NCI-H2171 treated with DMSO at 0.1 percent for 48 hours (cell line): ENCODE data around the gene COX10.
"Not testable (repeated sequence)": the region's sequence is repeated elsewhere in the genome, so short reads cannot be mapped to it uniquely, and the experiment has no call there.

Experiments
- DNase-seq: peaks from one replicate; lab custom pipeline; 2025; lab: John Stamatoyannopoulos, UW

The COX10 gene

DNA sequence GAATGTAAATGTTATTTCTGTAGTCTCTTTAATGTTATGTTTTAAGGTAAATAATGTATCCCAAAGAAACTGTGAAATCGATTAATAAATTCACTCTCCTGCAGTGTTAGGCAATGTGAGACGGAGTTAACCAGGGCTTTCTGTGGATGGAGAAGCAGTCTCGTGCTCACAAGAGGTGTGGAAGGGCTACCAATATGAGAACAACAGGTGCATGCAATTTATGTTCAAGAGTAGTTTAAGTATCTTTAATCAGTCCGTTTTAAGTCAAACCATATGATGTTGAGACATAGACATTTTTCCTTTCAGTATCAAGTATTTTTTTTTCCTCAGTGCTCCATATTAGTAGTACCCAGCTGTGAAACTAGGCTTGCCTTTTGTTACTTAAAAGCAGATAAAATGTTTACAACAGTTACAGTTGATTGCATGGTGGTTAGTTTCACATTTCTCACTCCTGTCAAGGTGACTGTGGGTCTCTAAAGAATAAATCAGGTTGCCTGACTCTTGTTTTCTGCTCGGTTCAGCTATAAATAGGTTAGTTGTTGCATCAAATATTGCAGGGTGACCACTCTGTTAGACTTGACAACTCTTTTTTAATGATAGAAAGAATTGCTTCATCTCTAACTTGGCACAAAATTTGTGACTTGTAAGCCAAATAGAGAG is 54.4 kb downstream of the COX10 start:
- DNase-seq: no peak

DNA sequence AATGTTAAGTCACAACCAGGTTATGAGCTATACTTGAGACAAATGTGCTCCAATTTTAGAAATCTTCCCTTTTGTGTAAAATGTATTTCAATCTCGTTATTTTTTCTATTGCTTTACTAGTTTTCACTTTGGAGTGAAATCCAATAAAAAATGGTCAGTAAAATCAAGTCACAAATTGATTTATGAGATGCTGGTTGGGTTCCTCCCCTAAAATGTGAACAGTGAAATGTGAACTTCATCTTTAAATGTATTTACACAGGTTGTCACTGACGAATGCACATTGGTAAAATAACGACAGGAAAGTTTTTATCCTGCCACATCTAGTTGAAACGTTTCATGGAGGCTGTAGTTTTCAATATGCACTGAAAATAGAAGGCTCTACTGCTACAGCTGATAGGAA is 55.5 kb downstream of the COX10 start:
- DNase-seq: no peak

DNA sequence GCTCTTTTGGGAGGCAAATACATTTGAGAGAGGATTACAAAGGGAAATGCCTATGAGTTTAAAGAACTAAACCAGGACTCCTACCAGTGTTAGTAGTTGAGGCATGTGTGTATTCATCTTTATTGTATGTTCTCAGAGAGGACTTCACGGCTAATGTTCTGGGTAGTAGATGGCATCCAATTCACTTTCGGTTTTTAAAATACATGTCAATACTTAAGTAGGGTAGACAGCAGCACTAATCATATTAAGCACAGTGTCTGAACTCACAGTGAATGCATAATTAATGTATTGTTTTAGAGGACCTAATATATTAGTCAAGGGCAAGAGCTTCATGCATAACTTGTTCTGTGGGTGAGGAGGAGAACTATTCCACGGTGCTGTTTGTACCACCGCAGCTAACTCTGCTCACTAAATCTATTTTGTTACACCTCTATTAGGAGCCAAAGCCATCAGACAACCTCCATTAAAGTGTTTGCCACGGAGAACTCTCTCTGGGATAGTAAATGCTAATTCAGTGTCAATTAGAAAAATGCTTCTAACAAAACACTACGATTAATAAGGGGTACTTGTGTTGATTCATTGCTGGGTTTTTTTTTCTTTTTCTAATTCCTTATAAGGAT is 56.3 kb downstream of the COX10 start:
- no peak for DNase-seq

DNA sequence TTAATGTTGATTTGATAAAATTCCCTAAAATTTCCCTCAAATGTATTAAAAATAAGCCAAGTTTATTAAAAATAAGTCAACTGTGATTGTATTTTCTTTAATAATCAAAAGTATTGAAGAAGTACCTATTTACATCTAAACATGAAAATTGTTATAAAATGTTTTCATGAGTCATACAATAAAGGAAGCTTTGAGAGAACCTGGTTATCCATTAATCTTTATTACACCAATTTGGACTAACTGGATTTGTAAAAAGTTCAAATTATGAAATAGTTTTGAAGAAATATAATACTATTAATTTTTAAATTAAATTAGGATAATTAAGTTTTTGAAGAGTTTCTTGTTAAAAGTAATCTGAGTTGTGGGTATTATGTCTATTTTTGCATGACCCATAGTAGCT is 63.8 kb downstream of the COX10 start:
- no peak for DNase-seq

DNA sequence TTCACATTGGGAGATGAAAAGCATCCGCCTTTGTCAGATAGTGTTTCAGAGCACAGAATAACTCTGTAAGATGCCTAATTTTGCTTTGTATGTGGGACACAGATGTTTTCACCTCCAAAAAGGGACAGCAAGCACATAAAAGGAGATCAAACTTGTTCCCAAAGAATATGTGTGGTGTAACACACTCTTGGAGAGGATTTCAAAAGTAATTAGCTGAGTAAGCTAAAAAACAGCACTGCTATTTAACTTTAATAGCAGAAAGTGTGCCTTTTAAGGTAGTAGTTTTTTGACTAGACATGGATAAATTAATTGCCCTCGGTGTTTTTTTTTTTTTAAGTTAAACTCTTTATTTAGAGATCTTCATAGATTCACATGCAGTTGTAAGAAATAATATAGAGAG is 65.2 kb downstream of the COX10 start:
- no peak for DNase-seq

DNA sequence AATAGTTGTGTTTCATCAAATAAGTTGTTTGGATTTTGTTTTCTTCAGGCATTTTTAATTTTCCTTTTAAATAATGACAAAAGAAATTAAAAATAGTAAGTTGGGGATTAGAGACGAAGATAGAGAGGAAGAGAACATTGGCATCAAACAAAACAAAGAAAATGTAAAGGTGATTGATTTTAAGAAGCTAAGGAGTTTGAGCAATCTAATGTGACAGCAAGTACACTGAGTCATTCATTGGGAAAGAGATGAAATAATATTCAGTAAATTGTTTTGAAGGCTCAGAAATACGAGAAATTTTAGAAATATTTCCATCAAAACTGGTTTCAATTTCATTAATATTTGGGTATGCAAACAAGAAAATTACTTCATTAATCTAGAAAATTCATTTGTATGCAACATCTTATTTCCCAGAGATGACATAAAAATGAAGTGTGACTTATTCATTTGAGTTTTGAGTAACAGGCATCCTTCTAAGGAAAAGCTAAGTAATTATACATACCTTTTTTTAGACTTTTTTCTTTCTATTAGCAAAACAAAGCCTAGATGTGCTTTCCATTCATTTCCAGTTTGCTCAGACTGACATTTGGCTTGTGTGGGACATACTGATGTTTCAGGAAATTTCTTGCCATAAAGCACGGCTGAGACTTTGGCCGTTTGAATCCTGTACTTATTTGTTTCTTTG is 66.7 kb downstream of the COX10 start:
- DNase-seq: no peak

DNA sequence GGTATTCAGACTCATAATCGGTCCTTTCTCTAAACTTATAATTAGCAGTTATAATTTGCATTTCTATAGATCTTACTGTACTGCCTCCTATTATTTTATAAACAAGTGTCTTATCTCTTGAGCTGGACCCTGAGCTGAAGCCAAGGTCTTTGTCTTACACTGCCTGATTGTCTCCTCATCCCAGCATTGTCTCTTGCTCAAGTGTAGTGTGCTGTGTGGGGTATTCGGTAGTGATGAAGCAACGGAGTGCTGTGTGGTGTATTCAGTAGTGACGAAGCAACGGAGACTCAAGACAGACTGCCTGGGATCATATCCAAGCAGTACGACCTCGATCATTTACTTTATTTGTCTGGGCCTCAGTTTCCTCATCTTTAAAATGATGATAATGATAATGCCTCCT is 69.3 kb downstream of the COX10 start:
- no peak for DNase-seq

DNA sequence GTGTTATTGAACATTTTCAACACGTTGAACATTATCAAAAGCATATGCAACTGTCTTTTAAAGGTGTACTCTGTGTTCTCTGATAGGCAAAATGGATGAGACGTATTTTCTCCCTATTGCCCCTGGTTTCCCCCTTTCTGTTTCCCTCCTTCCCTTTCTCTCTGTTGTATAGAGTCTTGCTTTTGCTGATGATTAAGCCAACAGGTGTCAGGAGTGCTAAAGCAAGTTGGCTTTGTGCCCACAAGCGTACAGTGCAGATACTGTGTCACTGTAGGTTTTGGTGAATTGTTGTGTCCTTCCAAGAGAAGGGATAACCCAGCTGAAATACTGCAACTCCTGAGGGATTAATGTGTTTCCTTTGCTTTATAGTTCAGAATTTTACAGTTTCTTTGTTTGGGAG is 74.4 kb downstream of the COX10 start:
- DNase-seq: peak; percentile 52

DNA sequence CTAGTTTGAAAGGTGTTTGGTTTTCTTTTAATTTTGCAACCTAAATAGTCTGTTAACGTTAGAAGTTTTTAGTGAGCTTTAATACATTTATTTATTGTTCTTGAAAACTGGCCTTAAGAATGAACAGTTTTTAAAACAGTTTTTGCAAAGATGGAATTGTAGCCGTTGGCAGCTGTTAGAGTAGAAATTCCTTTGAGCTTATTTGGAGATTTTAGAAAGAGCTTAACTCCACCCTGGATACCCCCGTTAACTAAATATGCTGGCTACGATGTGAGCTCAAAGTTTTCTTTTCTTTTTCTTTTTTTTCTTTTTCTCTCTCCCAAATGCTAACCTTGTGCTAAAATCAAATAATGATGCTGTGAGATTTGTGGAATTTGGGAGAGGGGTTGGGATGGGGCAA is 75.2 kb downstream of the COX10 start:
- DNase-seq: no peak

DNA sequence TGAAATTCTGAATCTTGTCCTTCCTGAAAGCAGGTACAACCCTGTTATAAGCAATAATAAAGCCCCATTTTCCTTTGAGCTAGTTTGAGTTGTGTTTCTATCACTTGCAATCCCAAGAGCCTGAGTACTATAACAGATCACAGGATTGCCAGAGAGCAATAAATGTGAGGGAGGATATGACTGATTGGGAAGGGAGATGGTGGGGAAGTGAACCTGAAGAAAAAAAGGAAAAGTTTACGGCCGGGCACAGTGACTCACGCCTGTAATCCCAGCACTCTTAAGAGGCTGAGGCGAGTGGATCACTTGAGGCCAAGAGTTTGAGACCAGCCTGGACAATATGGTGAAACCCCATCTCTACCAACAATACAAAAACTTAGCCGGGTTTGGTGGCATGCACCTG is 80.4 kb downstream of the COX10 start:
- no peak for DNase-seq

DNA sequence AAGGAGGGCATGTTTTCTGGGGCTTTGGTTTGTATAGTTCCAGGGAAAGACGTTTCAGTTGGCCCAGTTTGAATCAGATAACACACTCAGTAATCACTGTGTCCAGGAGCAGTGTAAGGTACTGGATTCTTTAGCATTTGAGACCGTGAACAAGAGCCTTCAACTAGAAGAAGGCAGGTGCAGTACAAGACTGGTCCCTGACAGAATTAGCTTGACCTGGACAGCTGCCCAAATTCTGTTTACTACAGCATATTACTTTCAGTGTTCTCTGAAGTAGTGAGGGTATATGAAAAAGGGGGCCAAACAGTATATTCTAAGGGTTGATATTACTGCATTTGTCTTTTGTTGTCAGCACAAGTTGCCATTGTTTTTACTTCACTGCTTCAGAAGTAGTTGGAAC is 81.3 kb downstream of the COX10 start:
- DNase-seq: no peak

DNA sequence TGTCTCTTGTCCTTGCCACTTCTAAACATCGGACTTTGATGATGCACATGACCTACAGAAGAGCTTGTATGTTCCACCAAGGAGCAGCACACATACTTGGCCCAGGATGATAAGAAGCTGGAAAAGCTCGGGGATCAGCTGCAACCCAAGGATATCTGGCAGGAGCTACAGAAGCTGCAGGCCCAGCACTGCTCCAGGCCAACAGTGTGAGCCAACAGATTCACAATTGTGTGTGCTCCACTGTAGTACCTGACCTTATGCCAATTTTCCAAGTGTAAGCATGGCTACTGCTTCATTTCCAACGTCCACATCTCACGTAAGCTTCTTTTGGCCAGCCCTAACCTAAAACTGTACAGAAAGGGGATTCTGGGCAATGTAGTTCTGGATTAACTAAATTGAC is 83.4 kb downstream of the COX10 start:
- DNase-seq: no peak

DNA sequence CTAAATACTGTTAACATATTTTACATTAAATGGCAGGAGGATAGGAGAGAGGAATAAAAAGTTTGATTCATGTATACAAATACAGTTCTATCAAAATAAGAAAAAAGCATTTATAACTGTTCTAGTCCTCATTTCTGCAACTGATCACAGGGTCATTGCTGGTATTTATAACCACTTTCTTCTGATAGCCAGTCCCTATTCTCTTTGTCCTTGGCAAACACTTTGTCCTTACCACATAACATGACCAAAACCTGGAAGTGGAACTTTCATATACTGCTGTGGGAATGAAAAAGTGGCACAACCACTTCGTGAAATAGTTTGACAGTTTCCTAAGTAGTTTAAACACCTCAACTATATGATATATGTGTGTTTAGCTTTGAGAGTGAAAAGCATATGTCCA is 84.1 kb downstream of the COX10 start:
- DNase-seq: no peak

DNA sequence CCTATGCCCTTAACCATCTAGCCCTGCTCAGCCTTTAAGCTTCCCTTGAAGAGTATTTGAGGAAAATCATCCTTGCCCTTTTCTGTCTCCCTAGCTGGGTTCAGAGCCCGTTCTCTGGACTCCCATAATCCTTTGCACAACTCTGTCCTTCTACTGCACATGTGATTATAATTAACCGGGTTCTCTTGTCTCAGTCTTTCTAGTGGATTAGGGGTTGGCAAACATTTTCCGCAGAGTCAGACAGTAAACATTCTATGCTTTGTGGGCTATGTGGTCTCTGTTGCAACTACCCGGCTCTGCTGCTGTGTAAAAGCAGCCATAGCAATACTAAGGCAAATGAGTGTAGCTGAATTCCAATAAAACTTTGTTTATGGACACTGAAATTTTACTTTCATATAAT is 87.4 kb downstream of the COX10 start:
- DNase-seq: no peak

DNA sequence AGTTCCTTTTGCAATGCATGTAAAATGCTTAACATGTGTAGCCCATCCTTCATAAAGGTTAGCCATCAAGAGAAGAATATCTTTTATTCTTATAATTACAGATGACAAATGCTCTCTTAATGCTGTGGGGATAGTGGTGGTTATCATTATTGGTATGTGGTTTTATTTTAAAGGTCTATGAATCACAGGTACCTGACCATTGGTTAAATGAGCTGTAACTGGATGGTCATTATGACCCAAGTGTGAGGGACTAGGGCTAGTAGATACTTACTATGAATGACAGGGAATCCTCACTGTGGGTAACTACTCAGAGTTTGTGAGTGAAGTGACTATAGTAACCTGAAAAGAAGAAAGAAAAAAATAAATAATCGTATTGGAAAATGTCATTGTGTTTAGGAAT is 88.5 kb downstream of the COX10 start:
- no peak for DNase-seq

DNA sequence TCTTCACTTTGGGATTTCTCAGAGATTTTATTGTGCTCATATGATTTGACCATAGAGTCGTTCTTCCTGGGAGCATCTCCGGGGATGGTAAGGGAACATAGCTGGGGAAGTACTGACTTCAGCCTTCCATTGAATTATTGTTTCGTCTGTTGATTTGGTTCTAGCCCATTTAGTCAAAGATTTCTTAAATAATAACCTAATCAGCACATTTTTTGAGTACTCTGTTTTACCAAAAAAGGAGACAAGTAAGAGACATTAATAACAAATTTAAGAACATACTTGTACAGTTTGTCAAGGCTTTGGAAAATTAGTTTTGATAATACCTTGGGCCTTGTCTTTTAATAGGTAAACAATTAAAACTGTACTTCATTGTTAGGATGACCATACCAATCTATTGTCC is 89.4 kb downstream of the COX10 start:
- no peak for DNase-seq

DNA sequence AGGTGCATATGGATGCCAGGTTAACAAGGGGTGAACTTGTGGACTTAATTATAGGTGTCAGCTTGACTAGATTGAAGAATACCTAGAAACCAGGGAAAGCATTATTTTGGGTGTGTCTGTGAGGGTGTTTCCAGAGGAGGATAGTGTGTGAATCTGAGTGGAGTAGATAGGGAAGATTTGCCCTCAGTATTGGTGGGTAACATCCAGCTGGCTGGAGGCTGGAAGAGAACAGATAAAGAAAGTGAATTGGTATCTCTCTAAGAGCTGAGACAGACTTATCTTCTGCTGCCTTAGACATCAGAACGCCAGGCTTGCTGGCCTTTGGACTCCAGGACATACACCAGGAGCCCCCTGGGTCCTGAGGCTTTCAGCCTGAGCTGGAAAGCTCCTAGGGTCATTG is 92.1 kb downstream of the COX10 start:
- no peak for DNase-seq

DNA sequence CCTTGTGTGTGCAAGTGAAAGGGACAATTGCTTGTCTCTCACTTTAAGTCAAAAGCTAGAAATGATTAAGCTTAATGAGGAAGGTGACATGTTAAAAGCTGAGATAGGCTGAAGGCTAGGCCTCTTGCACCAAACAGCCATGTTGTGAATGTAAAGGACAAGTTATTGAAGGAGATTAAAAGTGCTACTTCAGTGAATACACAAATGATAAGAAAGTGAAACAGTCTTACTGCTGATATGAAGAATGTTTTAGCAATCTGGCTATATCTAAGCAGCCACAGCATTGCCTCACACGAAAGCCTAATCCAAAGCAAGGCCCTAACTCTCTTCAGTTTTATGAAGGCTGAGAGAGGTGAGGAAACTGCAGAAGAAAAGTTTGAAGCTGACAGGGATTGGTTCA is 96.3 kb downstream of the COX10 start:
- no peak for DNase-seq

DNA sequence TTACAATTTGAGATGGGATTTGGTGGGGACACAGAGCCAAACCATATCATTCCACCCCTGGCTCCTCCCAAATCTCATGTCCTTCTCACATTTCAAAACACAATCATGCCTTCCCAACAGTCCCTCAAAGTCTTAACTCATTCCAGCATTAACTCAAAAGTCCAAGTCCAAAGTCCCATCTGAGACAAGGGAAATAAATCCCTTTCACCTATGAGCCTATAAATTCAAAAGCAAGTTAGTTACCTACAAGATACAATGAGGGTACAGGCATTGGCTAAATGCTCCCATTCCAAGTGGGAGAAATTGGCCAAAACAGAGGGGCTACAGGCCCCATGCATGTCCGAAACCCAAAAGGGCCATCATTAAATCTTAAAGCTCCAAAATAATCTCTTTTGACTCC is 98.5 kb downstream of the COX10 start:
- DNase-seq: not testable (repeated sequence)

DNA sequence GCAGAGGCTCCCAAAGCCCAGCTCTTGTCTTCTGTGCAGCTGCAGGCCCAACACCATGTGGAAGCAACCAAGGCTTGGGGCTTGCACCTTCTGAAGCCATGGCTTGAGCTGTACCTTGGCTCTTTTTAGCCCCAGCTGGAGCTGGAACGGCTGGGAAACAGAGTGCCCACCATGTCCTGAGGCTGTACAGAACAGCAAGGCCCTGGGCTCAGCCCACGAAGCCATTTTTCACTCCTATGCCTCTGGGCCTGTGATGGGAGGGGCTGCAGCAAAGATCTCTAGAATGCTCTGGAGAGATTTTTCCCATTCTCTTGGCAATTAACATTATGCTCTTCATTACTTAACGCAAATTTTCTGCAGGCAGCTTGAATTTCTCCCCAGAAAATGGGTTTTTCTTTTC is 99.3 kb downstream of the COX10 start:
- no peak for DNase-seq

DNA sequence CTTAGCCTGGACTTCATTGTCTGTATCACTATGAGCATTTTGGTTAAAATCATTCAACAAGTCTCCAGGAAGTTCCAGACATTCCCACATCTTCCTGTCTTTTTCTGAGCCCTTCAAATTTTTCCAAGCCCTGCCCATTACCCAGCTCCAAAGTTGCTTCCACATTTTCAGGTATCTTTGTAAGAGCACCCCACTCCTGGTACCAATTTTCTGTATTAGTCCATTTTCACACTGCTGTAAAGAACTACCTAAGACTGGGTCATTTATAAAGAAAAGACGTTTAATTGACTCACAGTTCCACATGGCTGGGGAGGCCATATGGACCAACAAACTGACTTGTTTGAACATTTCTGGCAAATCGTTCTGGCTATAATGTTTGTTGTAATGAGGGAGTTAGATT is 100.0 kb downstream of the COX10 start:
- no peak for DNase-seq

DNA sequence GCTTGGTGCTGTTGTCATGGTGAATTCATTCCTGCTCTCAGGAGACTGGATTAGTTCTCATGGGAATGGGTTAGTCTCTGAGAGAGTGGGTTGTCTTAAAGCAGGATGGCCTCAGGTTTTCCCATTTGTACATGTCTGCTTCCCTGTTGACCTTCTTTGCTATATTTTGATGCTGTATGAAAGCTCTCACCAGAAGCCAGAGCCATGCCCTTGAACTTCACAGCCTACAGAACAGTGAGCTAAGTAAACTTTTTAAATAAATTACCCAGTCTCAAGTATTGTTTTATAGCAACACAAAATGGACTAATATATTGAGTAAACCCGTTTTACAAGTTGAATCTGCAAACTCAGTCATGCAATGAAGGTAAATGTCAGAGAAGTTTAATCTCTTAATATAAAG is 100.6 kb downstream of the COX10 start:
- DNase-seq: no peak

DNA sequence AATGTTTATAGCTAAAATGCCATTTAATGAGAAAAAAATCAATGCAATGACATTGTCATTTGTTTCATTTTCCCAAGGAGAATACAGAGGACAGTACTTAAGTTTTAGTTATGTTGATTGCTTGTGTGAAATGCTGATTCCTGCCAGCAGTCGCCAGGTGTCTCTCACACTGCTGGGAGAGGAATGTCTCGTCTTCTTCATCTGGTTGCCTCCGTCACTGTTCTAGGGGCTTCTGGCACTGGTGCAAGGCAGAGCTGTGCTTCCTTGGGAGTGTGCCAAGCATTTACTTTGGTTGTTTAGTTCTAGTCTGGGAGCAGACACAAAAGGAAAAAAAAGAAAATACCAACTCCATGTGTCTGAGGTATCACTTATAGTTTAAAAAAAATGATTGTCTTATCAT is 107.7 kb downstream of the COX10 start:
- DNase-seq: peak; percentile 58

DNA sequence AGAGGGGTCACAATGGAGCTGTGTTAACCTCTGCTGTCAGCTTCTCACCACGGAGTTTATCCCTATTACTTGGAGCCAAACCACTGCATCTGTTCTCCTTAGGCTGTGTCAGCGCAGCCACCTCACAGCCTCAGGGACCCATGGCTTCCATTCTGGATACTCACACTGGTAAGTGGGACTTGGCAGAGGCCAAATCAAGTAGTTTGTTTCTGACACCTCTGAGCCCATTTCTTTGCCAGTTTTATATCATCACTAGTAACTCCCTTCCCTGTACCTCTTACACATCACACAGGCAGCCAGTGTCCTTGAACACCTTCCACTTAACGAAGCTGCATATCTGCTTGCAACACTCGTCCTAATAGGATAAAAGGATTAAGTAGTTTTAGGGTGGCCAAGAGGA is 108.5 kb downstream of the COX10 start:
- DNase-seq: not testable (repeated sequence)
